Activated CD8-positive, alpha-beta memory T cell treated with anti-CD3 and anti-CD28 coated beads, Interleukin-2, amount 10 ng/mL, durations not matched to agents 7 days and 5 days (primary cell): ENCODE data around the gene RFPL3. TPM values are rescaled to one million over a fixed set of nuclear protein-coding genes. Genes with fewer than 3 reads are reported as not detected.
A peak's percentile ranks its signal among the peaks of the same experiment; 100 is the strongest.
"Not testable (repeated sequence)": the region's sequence is repeated elsewhere in the genome, so short reads cannot be mapped to it uniquely, and the experiment has no call there.

Experiments
- ATAC-seq: fragments of 150-1000 bp; cut with Tn5 transposase; one replicate; pipeline ENCODE4 v1.10.0; 2021; ENCODE audit warnings: moderate library complexity
- CTCF ChIA-PET: fragments of 350-600 bp; sonication (Branson Sonifier 250); formaldehyde crosslinking; loops from one replicate; lab custom pipeline; 2021; ENCODE audit warnings: antibody characterized with exemption; lab: Charles Lee
- DNase-seq: peaks from one replicate; pipeline ENCODE4 v3.0.0-alpha.2; 2020
- H3K27ac Mint-ChIP-seq: one replicate; pipeline ENCODE4 v1.8.0; 2021; ENCODE audit warnings: mild to moderate bottlenecking, mixed read lengths
- H3K27me3 Mint-ChIP-seq: one replicate; pipeline ENCODE4 v1.8.0; 2021; ENCODE audit warnings: mixed read lengths
- H3K36me3 Mint-ChIP-seq: one replicate; pipeline ENCODE4 v1.8.0; 2021; ENCODE audit warnings: mild to moderate bottlenecking, mixed read lengths
- H3K4me1 Mint-ChIP-seq: one replicate; pipeline ENCODE4 v1.8.0; 2021; ENCODE audit warnings: mixed read lengths
- H3K4me3 Mint-ChIP-seq: one replicate; pipeline ENCODE4 v1.8.0; 2021; ENCODE audit warnings: mild to moderate bottlenecking, moderate library complexity, mixed read lengths
- H3K9me3 Mint-ChIP-seq: one replicate; pipeline ENCODE4 v1.8.0; 2022; ENCODE audit warnings: low read depth, mixed read lengths
- total RNA-seq, 2 experiments: library from RNA; stranded (reverse); gene quantifications; one replicate each; pipeline ENCODE4 v1.2.3, GENCODE V29; 2021

The RFPL3 gene
- total RNA-seq, 2 experiments from 2014 or later, result not detected

DNA sequence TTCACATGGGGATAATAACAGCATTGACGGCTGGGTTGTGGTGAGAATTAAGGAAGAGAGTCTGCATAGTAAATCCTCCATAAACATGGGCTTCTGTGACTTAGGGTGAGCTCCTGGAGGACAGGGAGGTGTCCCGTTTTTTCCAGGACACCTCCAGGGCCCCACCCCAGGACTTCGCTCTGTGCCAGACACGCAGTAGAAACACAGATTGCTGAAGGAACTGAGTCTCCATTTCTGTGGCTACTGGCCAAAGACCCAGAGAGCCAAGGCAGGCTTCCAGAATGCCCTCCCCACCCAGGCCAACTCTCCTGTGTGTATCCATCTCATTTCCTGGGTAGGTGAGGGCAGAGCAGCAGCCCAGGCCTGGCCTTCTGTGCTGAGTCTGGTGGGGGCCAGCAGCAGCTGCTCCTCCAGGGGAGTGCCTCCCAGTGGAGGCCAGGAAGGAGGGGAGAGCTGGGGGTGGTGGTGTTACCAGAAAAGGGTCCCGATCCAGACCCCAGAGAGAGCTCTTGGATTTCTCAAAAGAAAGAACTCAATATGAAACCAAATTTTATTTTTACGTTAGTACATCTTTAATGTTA is 9.5 kb upstream of the RFPL3 start:
- no peak for ATAC-seq
- CTCF ChIA-PET, result interaction anchor here (0.6 kb wide), 1 partner anchor 460 kb away, joined by 3 read pairs; no protein-coding TSS in a partner anchor
- H3K36me3 Mint-ChIP-seq, result no peaks in the 10 kb centered on the region

DNA sequence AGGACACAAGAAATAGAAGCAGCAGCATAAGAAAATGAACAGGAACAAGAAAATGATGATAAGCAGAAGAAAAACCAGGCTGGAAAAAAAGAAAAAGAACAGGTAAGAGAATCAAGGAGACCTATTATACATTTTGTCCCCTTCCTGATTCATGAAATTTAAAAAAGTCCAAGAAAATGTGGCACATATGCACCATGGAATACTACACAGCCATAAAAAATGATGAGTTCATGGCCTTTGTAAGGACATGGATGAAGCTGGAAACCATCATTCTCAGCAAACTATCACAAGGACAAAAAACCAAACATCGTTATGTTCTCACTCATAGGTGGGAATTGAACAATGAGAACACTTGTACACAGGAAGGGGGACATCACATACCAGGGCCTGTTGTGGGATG is 5.8 kb upstream of the RFPL3 start:
- H3K27ac Mint-ChIP-seq, H3K9me3 Mint-ChIP-seq, H3K4me1 Mint-ChIP-seq, H3K27me3 Mint-ChIP-seq, CTCF ChIA-PET, ATAC-seq, H3K4me3 Mint-ChIP-seq, DNase-seq, H3K36me3 Mint-ChIP-seq: not testable (repeated sequence)

More for the DNA sequence above, 9.5 kb upstream of the RFPL3 start:
- no peak overlapping the region for H3K27ac Mint-ChIP-seq
- DNase-seq, result no peak
- H3K27me3 Mint-ChIP-seq, result peaks cover 32% of the 10 kb centered on the region
- no peak overlapping the region for H3K4me3 Mint-ChIP-seq
- H3K4me1 Mint-ChIP-seq, result peaks cover 4% of the 10 kb centered on the region
- H3K9me3 Mint-ChIP-seq, result no peaks in the 10 kb centered on the region

GRCh38 chr22:32352681-32353080 is 5.0 kb upstream of the RFPL3 start:
- Mint-ChIP-seq H3K9me3 (no peaks in the 10 kb centered on the region), H3K27me3 (peaks cover 3% of the 10 kb centered on the region), H3K4me1 (no peaks in the 10 kb centered on the region), H3K4me3 (no peak overlapping the region), H3K27ac (no peak overlapping the region), H3K36me3 (no peaks in the 10 kb centered on the region)
- DNase-seq, result no peak
- ATAC-seq, result no peak
- CTCF ChIA-PET, result no interaction called here

DNA sequence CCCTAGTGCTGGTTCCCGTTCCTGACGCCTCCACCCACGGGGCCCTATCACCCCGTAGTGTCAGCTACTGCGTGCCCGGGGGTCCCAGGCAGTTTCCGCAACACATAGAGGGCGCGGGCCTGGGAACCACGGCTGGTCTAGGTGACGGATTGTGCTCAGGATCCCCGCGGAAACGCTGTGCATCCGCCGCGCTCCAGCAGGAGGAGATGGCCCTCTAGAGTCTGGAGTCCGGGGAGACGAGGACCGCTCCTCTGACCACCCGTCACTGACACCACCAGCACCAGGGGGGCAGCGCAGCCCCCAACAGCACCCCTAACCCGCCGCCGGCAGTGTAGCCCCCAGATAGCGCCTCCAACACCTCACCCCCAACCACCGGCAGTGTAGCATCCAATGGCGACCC is 4.4 kb upstream of the RFPL3 start:
- Mint-ChIP-seq H3K27me3 (peaks cover 3% of the 10 kb centered on the region), H3K4me3 (no peak overlapping the region), H3K36me3 (no peaks in the 10 kb centered on the region), H3K27ac (no peak overlapping the region), H3K4me1 (no peaks in the 10 kb centered on the region), H3K9me3 (no peaks in the 10 kb centered on the region)
- DNase-seq, result no peak
- CTCF ChIA-PET, result no interaction called here
- no peak for ATAC-seq

DNA sequence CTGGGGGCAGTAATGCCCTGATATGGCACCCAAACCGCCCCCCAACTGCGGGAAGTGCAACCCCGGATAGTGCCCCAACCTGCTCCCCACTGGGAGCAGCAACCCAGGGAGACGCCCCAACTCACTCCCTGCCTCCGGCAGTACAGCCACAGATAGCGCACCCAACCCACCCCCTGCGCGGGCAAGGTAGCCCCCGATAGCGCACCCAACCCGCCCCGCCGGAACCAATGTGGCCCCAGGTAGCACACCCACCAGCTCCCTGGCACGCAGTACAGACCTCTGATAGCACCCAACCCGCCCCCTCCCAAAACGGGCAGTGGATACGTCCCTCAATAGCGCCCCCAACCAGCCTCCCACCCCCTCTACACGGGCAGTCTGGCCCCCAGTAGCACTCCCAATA is 3.8 kb upstream of the RFPL3 start:
- H3K4me3 Mint-ChIP-seq, result no peak overlapping the region
- H3K27me3 Mint-ChIP-seq, result peaks cover 3% of the 10 kb centered on the region
- DNase-seq (no peak), ATAC-seq (no peak)
- CTCF ChIA-PET, result no interaction called here
- H3K9me3 Mint-ChIP-seq, result no peaks in the 10 kb centered on the region
- no peaks in the 10 kb centered on the region for H3K4me1 Mint-ChIP-seq
- no peaks in the 10 kb centered on the region for H3K36me3 Mint-ChIP-seq
- no peak overlapping the region for H3K27ac Mint-ChIP-seq

GRCh38 chr22:32354360-32355351 is 3.0 kb upstream of the RFPL3 start:
- ATAC-seq, result no peak
- Mint-ChIP-seq H3K4me3 (no peak overlapping the region), H3K4me1 (no peaks in the 10 kb centered on the region), H3K36me3 (no peaks in the 10 kb centered on the region), H3K27ac (no peak overlapping the region), H3K9me3 (no peaks in the 10 kb centered on the region), H3K27me3 (peaks cover 3% of the 10 kb centered on the region)
- CTCF ChIA-PET, result no interaction called here
- no peak for DNase-seq

DNA sequence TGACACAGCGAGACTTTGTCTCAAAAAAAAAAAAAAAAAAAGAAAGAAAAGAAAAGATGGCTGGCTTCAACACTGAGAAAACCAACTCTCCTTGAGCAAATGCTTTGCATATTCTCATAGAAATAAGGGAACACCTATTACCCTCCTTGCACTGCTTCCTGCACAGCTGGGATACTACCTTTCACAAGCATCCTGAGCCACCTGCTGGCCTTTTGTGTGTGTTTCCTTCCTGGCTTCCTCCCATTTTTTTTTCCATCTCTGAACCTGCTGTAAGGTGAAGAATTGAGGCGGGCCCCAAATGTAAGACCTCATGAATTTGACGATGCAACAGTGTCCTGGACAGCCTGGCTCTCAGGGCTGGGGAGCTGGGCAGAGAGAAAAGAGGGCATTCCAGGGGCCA is 1.9 kb upstream of the RFPL3 start:
- H3K4me1 Mint-ChIP-seq, result no peaks in the 10 kb centered on the region
- CTCF ChIA-PET, result no interaction called here

GRCh38 chr22:32360096-32360495 is 2.4 kb downstream of the RFPL3 start:
- H3K4me3 Mint-ChIP-seq, H3K36me3 Mint-ChIP-seq, H3K9me3 Mint-ChIP-seq, DNase-seq, H3K4me1 Mint-ChIP-seq, H3K27ac Mint-ChIP-seq, ATAC-seq, CTCF ChIA-PET: not testable (repeated sequence)
- H3K27me3 Mint-ChIP-seq, result peaks cover 10% of the 10 kb centered on the region

More for the DNA sequence above, 1.9 kb upstream of the RFPL3 start:
- Mint-ChIP-seq H3K4me3 (no peak overlapping the region), H3K36me3 (no peaks in the 10 kb centered on the region), H3K27me3 (no peaks in the 10 kb centered on the region), H3K9me3 (no peaks in the 10 kb centered on the region), H3K27ac (no peak overlapping the region)
- DNase-seq (no peak), ATAC-seq (no peak)

- Mint-ChIP-seq H3K27me3 (peaks cover 10% of the 10 kb centered on the region), H3K9me3 (no peaks in the 10 kb centered on the region), H3K4me1 (no peaks in the 10 kb centered on the region), H3K36me3 (no peaks in the 10 kb centered on the region), H3K4me3 (no peak overlapping the region), H3K27ac (no peak overlapping the region)
- ATAC-seq (no peak), DNase-seq (no peak)
- CTCF ChIA-PET, result no interaction called here
These were observed 3.6 kb downstream of the RFPL3 start for GRCh38 chr22:32361257-32361656.

GRCh38 chr22:32364210-32364609 is 6.5 kb downstream of the RFPL3 start:
- CTCF ChIA-PET, result no interaction called here
- H3K9me3 Mint-ChIP-seq, result no peaks in the 10 kb centered on the region
- no peak for DNase-seq

DNA sequence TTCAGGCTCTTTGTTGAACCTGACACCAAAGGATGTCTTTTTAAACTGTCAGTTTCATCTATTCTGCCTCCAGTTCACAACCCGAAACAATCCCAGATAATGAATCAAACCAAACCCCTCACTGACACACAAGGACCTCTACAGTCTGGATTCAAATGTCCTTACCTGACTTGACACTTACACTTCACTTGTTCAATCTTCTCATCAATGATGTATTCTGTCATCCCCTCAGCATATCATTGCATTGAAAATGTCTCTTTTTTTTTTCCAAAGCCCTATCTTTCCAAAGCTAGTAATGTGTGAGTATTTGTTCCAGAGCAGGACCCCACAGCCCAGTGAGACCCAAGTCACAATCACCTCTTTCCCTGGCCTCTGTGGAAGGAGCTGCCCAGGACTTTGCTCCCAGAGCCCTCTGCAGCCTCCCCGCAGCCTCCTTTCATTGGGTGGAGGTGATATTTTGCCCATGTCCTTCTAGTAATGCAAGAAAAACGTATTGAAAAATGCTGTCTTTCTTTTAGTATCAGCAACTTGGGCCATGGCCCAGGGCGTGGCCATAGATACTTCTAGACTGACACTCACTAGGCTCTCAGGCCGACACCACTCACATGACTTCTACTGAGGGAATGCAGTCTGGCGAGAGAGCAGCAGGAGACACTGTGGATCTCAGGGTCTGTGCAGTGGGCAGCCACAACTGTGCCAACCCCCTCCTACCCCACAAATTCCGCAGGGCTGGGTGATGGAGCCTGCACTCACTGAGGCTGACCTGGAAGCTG is 18.2 kb downstream of the RFPL3 start:
- no peak for ATAC-seq
- Mint-ChIP-seq H3K4me1 (no peaks in the 10 kb centered on the region), H3K27ac (no peak overlapping the region), H3K27me3 (peaks cover 7% of the 10 kb centered on the region), H3K36me3 (no peaks in the 10 kb centered on the region), H3K9me3 (no peaks in the 10 kb centered on the region), H3K4me3 (no peak overlapping the region)
- no peak for DNase-seq
- CTCF ChIA-PET, result no interaction called here

More at GRCh38 chr22:32364210-32364609, 6.5 kb downstream of the RFPL3 start:
- Mint-ChIP-seq H3K27ac (no peak overlapping the region), H3K4me1 (no peaks in the 10 kb centered on the region), H3K36me3 (no peaks in the 10 kb centered on the region), H3K4me3 (no peak overlapping the region), H3K27me3 (peaks cover 14% of the 10 kb centered on the region)
- ATAC-seq, result no peak

- Mint-ChIP-seq H3K27ac (no peak overlapping the region), H3K27me3 (peaks cover 7% of the 10 kb centered on the region), H3K9me3 (no peaks in the 10 kb centered on the region), H3K4me3 (no peak overlapping the region), H3K36me3 (no peaks in the 10 kb centered on the region), H3K4me1 (no peaks in the 10 kb centered on the region)
- ATAC-seq, result no peak
- CTCF ChIA-PET, result no interaction called here
- no peak for DNase-seq
These were observed 19.0 kb downstream of the RFPL3 start for GRCh38 chr22:32376681-32377080.

DNA sequence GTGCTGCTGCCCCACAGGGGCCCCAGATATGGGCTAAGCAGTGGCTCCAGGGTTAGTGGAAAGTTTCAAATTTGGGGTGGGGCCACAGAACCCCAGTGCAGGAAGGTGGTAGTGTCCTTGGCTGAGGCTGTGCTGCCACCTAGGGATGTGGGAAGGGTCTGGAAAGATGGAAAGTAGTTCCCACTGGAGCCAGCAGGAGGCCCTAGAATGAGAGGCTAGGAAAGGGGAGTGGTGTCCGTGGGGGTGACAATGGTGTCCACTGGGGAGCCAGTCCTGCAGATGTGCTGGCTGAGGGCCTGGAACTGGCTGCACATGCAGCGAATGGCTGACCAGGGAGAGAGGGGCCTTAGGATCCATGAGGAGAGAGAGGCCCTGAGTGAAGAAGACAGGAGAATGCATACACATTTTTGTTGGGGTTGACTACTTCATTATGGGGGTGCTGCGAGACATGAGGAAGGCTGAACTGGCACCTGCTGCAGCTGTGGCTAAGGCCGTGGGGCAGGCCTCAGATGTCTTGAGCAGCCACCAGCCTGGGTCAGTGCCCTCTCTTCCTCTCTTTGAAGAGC is 21.1 kb downstream of the RFPL3 start:
- no peaks in the 10 kb centered on the region for H3K4me1 Mint-ChIP-seq
- DNase-seq, result no peak
- no peaks in the 10 kb centered on the region for H3K9me3 Mint-ChIP-seq
- no peaks in the 10 kb centered on the region for H3K36me3 Mint-ChIP-seq
- no peak overlapping the region for H3K4me3 Mint-ChIP-seq
- CTCF ChIA-PET, result no interaction called here
- H3K27ac Mint-ChIP-seq, result no peak overlapping the region
- peak; percentile 36 for ATAC-seq
- peaks cover 3% of the 10 kb centered on the region for H3K27me3 Mint-ChIP-seq
